MM.1S (cell line): ENCODE data around the gene SFN.

Source experiments
- DNase-seq: peaks from one replicate; pipeline ENCODE4 v3.0.0-alpha.2; 2015
- H2AFZ ChIP-seq: fragments of 300-600 bp; sonication (generic); 2 replicates; pipeline ENCODE4 v1.6.0; 2016; ENCODE audit warnings: antibody characterized with exemption, low read length
- H3F3A ChIP-seq: fragments of 300-600 bp; sonication (generic); 2 replicates; pipeline ENCODE4 v1.6.1; 2016; ENCODE audit warnings: mild to moderate bottlenecking, antibody characterized with exemption, low read length, moderate library complexity, mixed read lengths; ENCODE audit not compliant: insufficient read depth
- H3K27ac ChIP-seq: fragments of 300-600 bp; sonication (generic); 2 replicates; pipeline ENCODE4 v1.5.1; 2016; ENCODE audit warnings: mild to moderate bottlenecking, low read length
- H3K27me3 ChIP-seq: fragments of 300-600 bp; sonication (generic); replicated peaks from 2 replicates; pipeline ENCODE4 v1.6.0; 2016; ENCODE audit warnings: low read length; ENCODE audit not compliant: insufficient read depth
- H3K36me3 ChIP-seq: fragments of 300-600 bp; sonication (generic); replicated peaks from 2 replicates; pipeline ENCODE4 v1.6.1; 2016; ENCODE audit warnings: mild to moderate bottlenecking, low read length, mixed read lengths; ENCODE audit not compliant: insufficient read depth
- H3K4me1 ChIP-seq: fragments of 300-600 bp; sonication (generic); 2 replicates; pipeline ENCODE4 v1.6.1; 2016; ENCODE audit warnings: low read length, mixed read lengths
- H3K4me2 ChIP-seq: fragments of 300-600 bp; sonication (generic); 2 replicates; pipeline ENCODE4 v1.6.0; 2016; ENCODE audit warnings: low read depth, low read length
- H3K4me3 ChIP-seq: fragments of 300-600 bp; sonication (generic); 2 replicates; pipeline ENCODE4 v1.5.1; 2016; ENCODE audit warnings: low read length, mixed read lengths
- H3K79me2 ChIP-seq: fragments of 300-600 bp; sonication (generic); 2 replicates; pipeline ENCODE4 v1.6.1; 2016; ENCODE audit warnings: mixed run types, low read length, mixed read lengths
- H3K9ac ChIP-seq: fragments of 300-600 bp; sonication (generic); 2 replicates; pipeline ENCODE4 v1.6.1; 2016; ENCODE audit warnings: low read length, mixed read lengths
- H3K9me2 ChIP-seq: fragments of 300-600 bp; sonication (generic); replicated peaks from 2 replicates; pipeline ENCODE4 v1.6.1; 2016; ENCODE audit warnings: mild to moderate bottlenecking, low read length, mixed read lengths; ENCODE audit not compliant: insufficient read depth
- H3K9me3 ChIP-seq: fragments of 300-600 bp; sonication (generic); replicated peaks from 2 replicates; pipeline ENCODE4 v1.6.1; 2016; ENCODE audit warnings: mild to moderate bottlenecking, low read length, mixed read lengths; ENCODE audit not compliant: insufficient read depth
- H4K20me1 ChIP-seq: fragments of 300-600 bp; sonication (generic); 2 replicates; pipeline ENCODE4 v1.6.1; 2016; ENCODE audit warnings: mild to moderate bottlenecking, low read length, moderate library complexity, mixed read lengths; ENCODE audit not compliant: insufficient read depth
- CTCF ChIP-seq: fragments of 300-600 bp; sonication (generic); IDR thresholded peaks from 2 replicates; pipeline ENCODE4 v1.5.1; 2016; ENCODE audit warnings: antibody characterized with exemption, low read length, mixed read lengths
- EZH2 ChIP-seq: fragments of 300-600 bp; sonication (generic); optimal IDR thresholded peaks from 2 replicates; pipeline ENCODE3; 2017; ENCODE audit warnings: low read depth, mild to moderate bottlenecking, antibody characterized with exemption, low read length, mixed read lengths
- EZH2phosphoT487 ChIP-seq: fragments of 300-600 bp; sonication (generic); IDR thresholded peaks from 2 replicates; pipeline ENCODE4 v1.6.1; 2018; ENCODE audit warnings: antibody characterized with exemption, low read length

SFN gene

GRCh38 chr1:26838474-26839338 is 24.2 kb upstream of the SFN start:
- Histone ChIP-seq H3K36me3 (no peaks in the 10 kb centered on the region), H3K4me1 (peaks cover 40% of the 10 kb centered on the region), H3K79me2 (peaks cover 68% of the 10 kb centered on the region), H3K9me3 (no peaks in the 10 kb centered on the region), H2AFZ (no peak overlapping the region), H3K27ac (peak overlapping the region; percentile 96), H3F3A (peaks cover 35% of the 10 kb centered on the region), H4K20me1 (no peaks in the 10 kb centered on the region), H3K4me2 (peak overlapping the region; percentile 56), H3K9me2 (no peaks in the 10 kb centered on the region), H3K4me3 (no peak overlapping the region), H3K27me3 (no peaks in the 10 kb centered on the region), H3K9ac (peak overlapping the region; percentile 56)
- DNase-seq = peak; percentile 96
- TF ChIP-seq EZH2 (no peak), CTCF (peak; percentile 38)

- TF ChIP-seq EZH2phosphoT487 = no peak
- no peak for TF ChIP-seq CTCF
- Histone ChIP-seq H3K27me3 (no peaks in the 10 kb centered on the region), H3K9me2 (no peaks in the 10 kb centered on the region), H3K4me1 (peaks cover 34% of the 10 kb centered on the region), H3K4me3 (no peak overlapping the region), H4K20me1 (no peaks in the 10 kb centered on the region), H3K9ac (peak overlapping the region; percentile 56), H3K36me3 (no peaks in the 10 kb centered on the region), H3K27ac (peak overlapping the region; percentile 96), H3K79me2 (peaks cover 68% of the 10 kb centered on the region), H3F3A (peaks cover 29% of the 10 kb centered on the region), H3K9me3 (no peaks in the 10 kb centered on the region), H3K4me2 (peak overlapping the region; percentile 56), H2AFZ (no peak overlapping the region)
- no peak for DNase-seq
Measured at GRCh38 chr1:26839339-26839722, 23.6 kb upstream of the SFN start.

- Histone ChIP-seq H3F3A (peaks cover 27% of the 10 kb centered on the region), H3K9ac (peak overlapping the region; percentile 56), H3K27ac (peak overlapping the region; percentile 96), H4K20me1 (no peaks in the 10 kb centered on the region), H3K4me1 (peaks cover 30% of the 10 kb centered on the region), H3K79me2 (peaks cover 68% of the 10 kb centered on the region), H3K4me3 (no peak overlapping the region), H3K9me3 (no peaks in the 10 kb centered on the region), H3K9me2 (no peaks in the 10 kb centered on the region), H3K36me3 (no peaks in the 10 kb centered on the region), H3K4me2 (peak overlapping the region; percentile 56), H3K27me3 (no peaks in the 10 kb centered on the region), H2AFZ (no peak overlapping the region)
- no peak for TF ChIP-seq EZH2phosphoT487
- TF ChIP-seq CTCF = no peak
- no peak for TF ChIP-seq EZH2
- DNase-seq = no peak
Measured at GRCh38 chr1:26839779-26840178, 23.2 kb upstream of the SFN start.
